Erythroblast (primary cell): ENCODE results near the gene TPST1.

Source experiments
- GATA1 ChIP-seq: IDR thresholded peaks from 2 replicates; pipeline ENCODE4 v1.6.1; 2011; ENCODE audit warnings: low read depth, mild to moderate bottlenecking, control low read depth, low read length, moderate library complexity
- POLR2A ChIP-seq: IDR thresholded peaks from 2 replicates; pipeline ENCODE4 v1.6.1; 2011; ENCODE audit warnings: mild to moderate bottlenecking, low read length

GRCh38 chr7:66355756-66356155 is 150.6 kb downstream of the TPST1 start:
- TF ChIP-seq POLR2A, result no peak
- no peak for TF ChIP-seq GATA1
